HG03342 (cell line): ENCODE data around the gene GNLY.
"Not testable (repeated sequence)": the region's sequence is repeated elsewhere in the genome, so short reads cannot be mapped to it uniquely, and the experiment has no call there.

Source experiments
- ATAC-seq: cut with Tn5 transposase; IDR thresholded peaks from one replicate; pipeline ENCODE4 v1.9.1; 2021; ENCODE audit warnings: mild to moderate bottlenecking, moderate library complexity; ENCODE audit not compliant: unreplicated experiment

GNLY gene

DNA sequence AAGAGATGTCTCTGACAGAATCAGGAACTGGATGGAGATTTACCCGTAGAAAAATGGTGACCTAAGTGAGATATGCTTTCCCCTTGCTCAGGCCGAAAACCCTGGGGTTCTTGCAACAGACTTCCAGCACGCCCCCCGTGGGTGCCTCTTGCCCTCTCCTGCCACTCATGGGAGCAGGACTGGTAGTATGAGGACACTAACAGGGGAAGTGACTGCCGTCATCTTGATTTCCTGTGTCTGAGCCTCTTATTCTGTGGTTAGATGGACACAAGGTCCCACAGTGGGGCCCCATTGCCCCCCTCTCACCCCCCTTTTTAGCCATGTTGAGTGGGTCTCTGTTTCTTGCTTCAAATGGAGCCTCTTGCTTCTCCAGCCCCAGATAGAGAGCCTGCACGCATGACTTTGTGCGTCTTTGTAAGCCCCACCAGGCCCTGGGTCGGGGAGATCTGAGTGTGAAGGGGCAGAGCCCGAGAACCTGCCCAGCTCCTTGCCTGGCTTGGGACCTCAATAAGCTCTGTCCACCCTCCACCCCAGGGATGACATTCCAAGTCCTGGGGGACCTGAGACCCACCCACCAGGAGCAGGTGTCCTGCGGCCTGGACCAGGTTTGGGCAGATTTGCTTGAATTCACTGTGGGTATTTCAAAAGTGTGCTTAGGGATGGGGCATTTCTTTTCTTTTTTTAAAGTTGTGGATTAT lies 12.6 kb downstream of the GNLY start:
- ATAC-seq: no peak

DNA sequence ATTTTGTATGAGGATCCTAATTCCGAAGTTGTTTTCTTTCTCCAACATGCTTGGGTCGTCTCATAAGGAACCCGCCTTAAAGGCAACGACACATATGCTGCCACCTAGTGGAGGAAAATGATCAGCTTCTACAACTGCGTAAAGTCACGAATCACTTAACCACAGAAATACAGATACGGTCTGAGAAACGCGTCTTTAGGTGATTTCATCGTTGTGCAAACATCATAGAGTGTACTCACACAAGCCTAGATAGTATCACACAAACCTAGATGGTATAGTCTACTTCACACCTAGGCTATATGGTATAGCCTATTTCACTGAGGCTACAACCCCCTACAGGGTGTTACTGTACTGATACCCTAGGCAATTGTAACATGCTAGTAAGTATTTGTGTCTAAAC lies 13.1 kb downstream of the GNLY start:
- peak; percentile 55 for ATAC-seq

DNA sequence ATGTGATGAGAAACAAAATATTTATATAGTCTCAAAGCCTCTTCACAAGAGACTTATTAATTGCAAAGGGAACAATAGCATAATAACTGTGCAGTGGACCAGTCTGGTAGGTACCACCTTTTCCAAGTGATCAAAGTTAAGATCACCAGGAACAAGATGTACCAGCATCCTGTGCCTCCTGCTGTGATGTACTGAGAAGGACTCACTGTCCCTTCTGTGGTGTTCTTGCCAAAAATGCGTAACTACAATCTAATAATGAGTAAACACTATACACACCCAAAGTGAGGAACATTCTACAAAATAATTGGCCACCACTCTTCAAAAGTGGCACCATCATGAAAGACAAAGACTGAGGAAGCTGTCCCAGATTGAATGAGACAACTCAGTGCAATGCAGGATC lies 14.5 kb downstream of the GNLY start:
- ATAC-seq: no peak

- no peak for ATAC-seq
Measured at GRCh38 chr2:85709401-85709811, 15.2 kb downstream of the GNLY start.

- ATAC-seq: no peak
Measured at GRCh38 chr2:85710687-85711577, 16.8 kb downstream of the GNLY start.

GRCh38 chr2:85711578-85712060 lies 17.5 kb downstream of the GNLY start:
- ATAC-seq: no peak

- ATAC-seq: no peak
Measured at GRCh38 chr2:85712336-85712735, 18.2 kb downstream of the GNLY start.

DNA sequence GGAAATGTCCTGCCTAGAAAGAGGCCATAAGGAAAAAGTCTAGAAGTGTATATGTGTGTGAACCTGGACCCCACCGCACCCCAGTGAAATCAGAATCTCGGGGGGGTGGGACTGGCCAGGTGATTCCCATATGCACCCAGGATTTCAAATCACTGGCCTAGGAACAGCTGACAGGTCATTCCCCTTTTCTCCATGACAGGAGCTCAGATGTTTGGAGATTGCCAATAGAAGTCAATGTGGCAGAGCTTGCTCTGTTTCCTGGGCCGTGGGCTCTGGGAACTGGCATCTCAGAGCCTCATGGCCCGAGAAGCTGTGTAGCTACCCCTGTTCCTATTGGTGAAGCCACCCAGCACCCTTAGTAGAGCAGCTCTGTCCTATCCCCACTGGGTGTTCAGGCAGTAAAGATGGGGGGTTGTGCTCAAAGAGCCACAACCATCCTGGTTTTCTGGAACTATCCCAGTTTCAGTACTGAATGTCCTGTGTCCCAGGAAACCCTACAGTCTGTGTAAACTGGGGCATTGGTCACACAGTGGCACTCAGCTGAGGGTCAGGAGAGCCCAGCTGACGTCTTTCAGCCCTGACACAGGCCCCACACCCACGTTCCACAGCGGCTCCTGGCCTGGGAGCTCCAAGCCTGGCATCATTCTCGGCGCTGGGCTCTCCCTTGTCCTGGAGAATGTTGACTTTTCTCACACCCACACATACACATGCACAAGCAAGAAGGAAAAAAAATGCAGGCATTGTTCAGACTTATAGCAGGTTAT lies 18.9 kb downstream of the GNLY start:
- ATAC-seq: no peak

DNA sequence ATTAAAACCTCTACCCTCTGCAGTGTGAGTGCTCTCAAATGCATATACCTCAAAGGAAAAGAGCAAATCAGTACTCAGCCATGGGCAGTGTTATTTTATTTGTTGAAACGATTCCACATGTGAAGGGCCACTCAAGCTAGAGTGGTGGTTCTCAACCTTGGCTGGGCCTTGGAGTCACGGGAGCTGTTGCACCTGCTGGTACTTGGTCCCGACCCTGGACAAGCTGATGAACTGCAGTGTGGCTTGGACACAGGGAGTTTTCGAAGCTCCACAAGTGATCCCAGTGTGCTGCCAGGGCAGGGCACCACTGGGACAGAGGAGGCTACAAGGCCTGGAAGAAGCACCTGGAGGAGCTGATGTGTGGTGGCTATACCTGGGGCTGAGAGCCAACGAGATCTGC lies 19.7 kb downstream of the GNLY start:
- no peak for ATAC-seq

DNA sequence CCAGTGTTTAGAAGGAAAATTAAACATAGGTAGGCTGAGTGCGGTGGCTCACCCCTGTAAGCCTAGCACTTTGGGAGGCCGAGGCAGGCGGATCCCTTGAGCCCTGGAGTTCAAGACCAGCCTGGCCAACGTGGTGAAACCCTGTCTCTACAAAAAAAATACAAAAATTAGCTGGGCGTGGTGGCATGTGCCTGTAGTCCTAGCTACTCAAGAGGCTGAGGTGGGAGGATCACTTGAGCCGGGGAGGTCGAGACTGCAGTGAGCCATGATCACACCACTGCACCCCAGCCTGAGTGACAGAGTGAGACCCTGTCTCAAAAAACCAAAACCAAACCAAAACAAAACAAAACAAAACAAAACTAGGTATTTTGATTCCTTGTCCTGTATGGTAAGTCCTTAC lies 20.3 kb downstream of the GNLY start:
- not testable (repeated sequence) for ATAC-seq

DNA sequence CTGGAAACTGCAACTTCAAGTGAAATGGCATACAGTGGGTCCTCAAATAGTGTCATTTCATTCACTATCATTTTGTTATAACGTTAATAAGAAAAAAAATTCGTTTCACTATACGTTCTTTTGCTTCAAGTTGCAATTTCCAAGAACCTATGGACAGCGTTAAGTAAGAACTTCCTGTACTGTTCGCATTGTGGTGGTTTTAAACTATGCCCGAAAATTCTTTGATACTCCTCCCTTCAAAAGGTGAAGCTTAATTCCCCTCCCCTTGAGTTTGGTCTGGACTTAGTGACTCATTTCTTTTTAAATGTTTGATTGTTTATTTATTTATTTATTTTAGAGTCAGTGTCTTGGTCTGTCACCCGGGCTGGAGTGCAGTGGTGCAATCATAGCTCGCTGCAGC lies 20.7 kb downstream of the GNLY start:
- ATAC-seq: no peak

DNA sequence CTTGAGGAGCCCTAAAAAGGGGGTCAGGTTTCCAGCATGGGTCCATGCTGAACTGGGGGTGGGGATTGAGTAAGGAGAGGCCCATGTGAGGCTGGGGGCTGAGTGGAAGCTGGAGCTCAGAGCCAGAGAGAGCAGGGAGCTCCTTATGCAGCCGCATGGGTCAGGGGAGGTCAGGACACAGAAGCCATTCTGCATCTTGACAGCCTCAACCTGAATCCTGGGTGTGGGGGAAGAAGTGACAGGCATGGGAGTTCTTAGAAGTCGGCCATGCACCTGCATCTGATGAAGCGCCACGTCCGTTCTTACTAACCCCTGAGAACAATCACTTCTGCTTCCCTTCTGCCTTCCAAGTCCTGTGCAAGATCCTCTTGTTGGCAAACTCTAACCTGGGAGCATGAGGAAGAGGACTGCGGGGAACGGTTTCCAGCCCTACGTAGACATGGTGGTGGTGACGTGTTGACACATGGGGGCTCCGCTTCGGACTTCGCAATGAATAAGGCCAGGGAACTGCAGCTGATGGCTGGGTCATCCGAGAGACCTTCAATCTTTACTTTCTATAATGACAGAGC lies 22.3 kb downstream of the GNLY start:
- ATAC-seq: no peak

- ATAC-seq: no peak
Measured at GRCh38 chr2:85717308-85718008, 23.3 kb downstream of the GNLY start.

GRCh38 chr2:85718009-85718391 lies 23.8 kb downstream of the GNLY start:
- ATAC-seq: no peak

- no peak for ATAC-seq
Measured at GRCh38 chr2:85718885-85719492, 24.8 kb downstream of the GNLY start.

DNA sequence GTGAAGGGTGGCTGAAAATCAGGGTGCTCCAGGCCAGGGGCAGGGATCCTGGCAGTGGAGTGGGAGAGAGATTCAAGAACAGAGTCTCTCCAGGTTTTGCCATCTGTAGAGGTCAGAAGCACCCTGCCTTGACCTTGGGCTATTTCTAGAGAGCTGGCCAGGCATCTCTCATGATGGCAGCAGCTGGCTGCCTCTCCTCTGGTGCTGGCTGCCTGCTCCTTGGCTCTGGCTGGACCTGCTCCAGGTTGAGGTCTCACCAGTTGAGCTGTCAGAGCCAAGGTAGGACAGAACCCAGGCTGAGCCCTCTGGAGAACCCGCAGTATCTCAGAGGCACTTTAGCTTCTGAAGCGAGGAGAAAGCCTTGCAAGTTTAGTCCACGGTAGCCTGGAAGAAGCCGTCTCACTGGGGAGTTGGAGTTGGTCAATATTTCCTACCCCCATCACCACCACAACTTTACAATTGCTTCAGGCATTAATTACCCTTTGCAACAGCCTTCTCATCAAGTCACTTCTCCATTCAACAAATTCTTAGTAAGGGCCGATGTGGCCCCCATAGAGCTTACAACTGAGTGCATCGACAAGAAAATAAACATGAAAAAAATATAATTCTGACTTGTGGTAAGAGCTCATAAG lies 25.6 kb downstream of the GNLY start:
- ATAC-seq: no peak

- no peak for ATAC-seq
Measured at GRCh38 chr2:85720533-85720932, 26.4 kb downstream of the GNLY start.

DNA sequence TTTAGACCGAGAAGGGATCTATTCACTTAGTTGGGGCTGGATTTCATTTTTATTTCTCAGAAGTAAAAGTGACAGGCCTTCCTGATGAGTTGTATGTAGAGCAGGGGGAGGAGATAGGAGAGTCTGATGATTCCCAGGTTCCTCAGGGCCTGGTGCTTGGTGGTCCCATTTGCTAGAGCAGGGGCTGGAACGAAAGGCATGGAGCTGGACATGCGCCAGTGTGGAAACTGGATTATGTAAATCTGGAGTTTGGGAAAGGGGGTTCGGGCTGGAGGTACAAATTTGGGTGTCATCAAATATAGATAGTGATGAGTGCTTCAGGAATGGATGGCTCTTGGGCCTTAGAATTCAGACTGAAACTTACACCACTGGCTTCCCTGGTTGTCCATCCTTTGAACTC lies 27.5 kb downstream of the GNLY start:
- no peak for ATAC-seq

DNA sequence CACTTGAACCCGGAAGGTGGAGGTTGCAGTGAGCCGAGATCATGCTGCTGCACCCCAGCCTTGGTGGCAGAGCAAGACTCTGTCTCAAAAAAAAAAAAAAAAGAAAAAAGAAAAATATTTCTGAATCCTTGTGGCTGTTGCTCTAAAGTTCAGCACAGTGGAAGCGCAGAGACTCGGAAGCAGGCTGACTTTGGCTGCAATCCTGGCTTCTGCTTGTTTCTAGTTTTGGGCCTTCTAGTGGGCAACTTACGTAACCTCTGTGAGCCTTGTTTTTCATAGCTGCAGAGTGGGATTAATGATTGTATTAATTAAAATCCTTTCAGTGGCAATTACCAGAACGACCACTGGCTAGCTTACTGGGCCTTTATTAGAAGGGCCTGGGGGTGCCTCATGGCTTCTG lies 28.4 kb downstream of the GNLY start:
- no peak for ATAC-seq
